HFFc6 (cell line): ENCODE results near the gene TRPM2. TPM values are rescaled to one million over a fixed set of nuclear protein-coding genes. Genes with fewer than 3 reads are reported as not detected.

Source experiments
- DNase-seq: peaks from one replicate; pipeline ENCODE4 v3.0.0-alpha.2; 2018
- H3K27ac Mint-ChIP-seq: 2 replicates; pipeline ENCODE4 v1.8.0; 2020; ENCODE audit warnings: mild to moderate bottlenecking, mixed read lengths
- H3K27me3 Mint-ChIP-seq: 2 replicates; pipeline ENCODE4 v1.8.0; 2021; ENCODE audit warnings: mild to moderate bottlenecking, moderate library complexity, mixed read lengths; ENCODE audit not compliant: insufficient read depth
- H3K36me3 Mint-ChIP-seq: 2 replicates; pipeline ENCODE4 v1.8.0; 2021; ENCODE audit warnings: low read depth, mixed read lengths
- H3K4me1 Mint-ChIP-seq: 2 replicates; pipeline ENCODE4 v1.8.0; 2020; ENCODE audit warnings: low read depth, mixed read lengths
- H3K4me3 Mint-ChIP-seq: 2 replicates; pipeline ENCODE4 v1.8.0; 2020; ENCODE audit warnings: mild to moderate bottlenecking, moderate library complexity, mixed read lengths
- H3K9me3 Mint-ChIP-seq: 2 replicates; pipeline ENCODE4 v1.8.0; 2020; ENCODE audit warnings: mild to moderate bottlenecking, mixed read lengths
- total RNA-seq, 6 experiments: library from RNA; stranded (reverse); fragmentation: NEBNext Ultra II Directional; extraction: Animal tissue kit (Norgen Biotek cat#: 25700); gene quantifications; 2 replicates in 1 of 6; 3 replicates in 5 of 6; pipeline ENCODE4 v1.2.3, GENCODE V29; 2021
- TF ChIP-seq, protein P1 (sequence below): fragments of 200-600 bp; sonication (generic); IDR thresholded peaks from 2 replicates; pipeline ENCODE4 v1.5.0; 2021; ENCODE audit warnings: antibody characterized with exemption, mild to moderate bottlenecking

The TRPM2 gene
- total RNA-seq, 6 experiments from 2014 or later: 0.09 to 0.31 (median 0.20) TPM; not detected in 2

DNA sequence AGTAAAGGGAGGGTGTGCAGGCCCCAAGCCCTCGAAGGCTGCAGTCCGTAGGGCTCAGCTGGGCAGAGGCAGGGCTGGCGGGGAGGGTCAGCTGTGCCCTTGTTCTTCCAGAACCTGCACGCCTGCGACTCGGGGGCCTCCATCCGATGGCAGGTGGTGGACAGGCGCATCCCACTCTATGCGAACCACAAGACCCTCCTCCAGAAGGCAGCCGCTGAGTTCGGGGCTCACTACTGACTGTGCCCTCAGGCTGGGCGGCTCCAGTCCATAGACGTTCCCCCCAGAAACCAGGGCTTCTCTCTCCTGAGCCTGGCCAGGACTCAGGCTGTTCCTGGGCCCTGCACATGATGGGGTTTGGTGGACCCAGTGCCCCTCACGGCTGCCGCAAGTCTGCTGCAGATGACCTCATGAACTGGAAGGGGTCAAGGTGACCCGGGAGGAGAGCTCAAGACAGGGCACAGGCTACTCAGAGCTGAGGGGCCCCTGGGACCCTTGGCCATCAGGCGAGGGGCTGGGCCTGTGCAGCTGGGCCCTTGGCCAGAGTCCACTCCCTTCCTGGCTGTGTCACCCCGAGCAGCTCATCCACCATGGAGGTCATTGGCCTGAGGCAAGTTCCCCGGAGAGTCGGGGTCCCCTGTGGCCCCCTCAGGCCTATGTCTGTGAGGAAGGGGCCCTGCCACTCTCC is 88.3 kb downstream of the TRPM2 start:
- no peak overlapping the region for H3K4me3 Mint-ChIP-seq
- no peak overlapping the region for H3K27ac Mint-ChIP-seq
- no peaks in the 10 kb centered on the region; the same call in 1 of the 2 replicates for H3K36me3 Mint-ChIP-seq
- TF ChIP-seq, protein P1, sequence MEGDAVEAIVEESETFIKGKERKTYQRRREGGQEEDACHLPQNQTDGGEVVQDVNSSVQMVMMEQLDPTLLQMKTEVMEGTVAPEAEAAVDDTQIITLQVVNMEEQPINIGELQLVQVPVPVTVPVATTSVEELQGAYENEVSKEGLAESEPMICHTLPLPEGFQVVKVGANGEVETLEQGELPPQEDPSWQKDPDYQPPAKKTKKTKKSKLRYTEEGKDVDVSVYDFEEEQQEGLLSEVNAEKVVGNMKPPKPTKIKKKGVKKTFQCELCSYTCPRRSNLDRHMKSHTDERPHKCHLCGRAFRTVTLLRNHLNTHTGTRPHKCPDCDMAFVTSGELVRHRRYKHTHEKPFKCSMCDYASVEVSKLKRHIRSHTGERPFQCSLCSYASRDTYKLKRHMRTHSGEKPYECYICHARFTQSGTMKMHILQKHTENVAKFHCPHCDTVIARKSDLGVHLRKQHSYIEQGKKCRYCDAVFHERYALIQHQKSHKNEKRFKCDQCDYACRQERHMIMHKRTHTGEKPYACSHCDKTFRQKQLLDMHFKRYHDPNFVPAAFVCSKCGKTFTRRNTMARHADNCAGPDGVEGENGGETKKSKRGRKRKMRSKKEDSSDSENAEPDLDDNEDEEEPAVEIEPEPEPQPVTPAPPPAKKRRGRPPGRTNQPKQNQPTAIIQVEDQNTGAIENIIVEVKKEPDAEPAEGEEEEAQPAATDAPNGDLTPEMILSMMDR: no peak
- peaks cover 40% of the 10 kb centered on the region for H3K9me3 Mint-ChIP-seq
- DNase-seq: no peak
- H3K27me3 Mint-ChIP-seq: peaks cover 7% of the 10 kb centered on the region
- no peaks in the 10 kb centered on the region for H3K4me1 Mint-ChIP-seq

DNA sequence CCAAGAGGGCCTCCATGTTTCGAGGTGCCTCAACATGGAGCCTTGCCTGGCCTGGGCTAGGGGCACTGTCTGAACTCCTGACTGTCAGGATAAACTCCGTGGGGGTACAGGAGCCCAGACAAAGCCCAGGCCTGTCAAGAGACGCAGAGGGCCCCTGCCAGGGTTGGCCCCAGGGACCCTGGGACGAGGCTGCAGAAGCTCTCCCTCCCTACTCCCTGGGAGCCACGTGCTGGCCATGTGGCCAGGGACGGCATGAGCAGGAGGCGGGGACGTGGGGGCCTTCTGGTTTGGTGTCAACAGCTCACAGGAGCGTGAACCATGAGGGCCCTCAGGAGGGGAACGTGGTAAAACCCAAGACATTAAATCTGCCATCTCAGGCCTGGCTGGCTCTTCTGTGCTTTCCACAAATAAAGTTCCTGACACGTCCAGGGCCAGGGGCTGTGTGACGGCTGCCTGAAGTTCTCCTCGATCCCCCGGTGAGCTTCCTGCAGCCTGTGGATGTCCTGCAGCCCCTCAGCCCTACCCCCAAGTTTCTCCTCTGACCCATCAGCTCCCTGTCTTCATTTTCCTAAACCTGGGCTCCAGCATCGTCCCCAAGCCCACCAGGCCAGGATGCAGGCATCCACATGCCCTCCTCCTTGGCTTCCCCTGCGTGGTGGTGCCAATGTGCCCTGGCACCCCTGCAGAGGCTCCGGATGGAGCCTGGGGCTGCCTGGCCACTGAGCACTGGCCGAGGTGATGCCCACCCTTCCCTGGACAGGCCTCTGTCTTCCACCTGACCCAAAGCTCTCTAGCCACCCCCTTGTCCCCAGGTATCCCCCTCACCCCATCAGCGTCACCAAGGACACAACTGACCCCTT is 89.1 kb downstream of the TRPM2 start:
- H3K27ac Mint-ChIP-seq: no peak overlapping the region
- no peak for DNase-seq
- no peaks in the 10 kb centered on the region for H3K4me1 Mint-ChIP-seq
- no peaks in the 10 kb centered on the region; the same call in 1 of the 2 replicates for H3K36me3 Mint-ChIP-seq
- TF ChIP-seq, protein P1: no peak
- peaks cover 37% of the 10 kb centered on the region for H3K9me3 Mint-ChIP-seq
- peaks cover 9% of the 10 kb centered on the region for H3K27me3 Mint-ChIP-seq
- no peak overlapping the region for H3K4me3 Mint-ChIP-seq

DNA sequence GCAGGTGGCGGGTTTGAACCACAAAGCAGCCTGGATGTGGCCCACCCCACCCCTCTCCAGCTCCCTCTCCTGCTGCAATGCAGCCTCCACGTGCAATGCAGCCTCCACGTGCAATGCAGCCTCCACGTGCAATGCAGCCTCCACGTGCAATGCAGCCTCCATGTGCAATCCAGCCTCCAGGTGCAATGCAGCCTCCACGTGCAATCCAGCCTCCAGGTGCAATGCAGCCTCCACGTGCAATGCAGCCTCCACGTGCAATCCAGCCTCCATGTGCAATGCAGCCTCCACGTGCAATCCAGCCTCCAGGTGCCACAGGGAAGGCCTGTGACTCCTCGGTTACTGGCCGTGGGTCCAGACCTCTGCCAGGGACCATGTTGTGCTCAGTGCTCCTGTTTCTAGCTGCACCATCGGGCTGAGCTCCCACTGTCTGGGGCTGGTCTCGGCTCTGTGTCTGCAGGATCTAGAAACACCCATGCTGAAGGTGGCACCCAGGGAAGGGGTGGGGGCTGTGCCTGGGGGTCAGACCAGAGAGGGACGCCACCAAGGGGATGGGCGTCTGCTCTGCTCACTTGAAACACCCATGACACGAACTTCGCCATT is 90.0 kb downstream of the TRPM2 start:
- no peak overlapping the region for H3K27ac Mint-ChIP-seq
- no peak overlapping the region for H3K4me3 Mint-ChIP-seq
- no peaks in the 10 kb centered on the region for H3K4me1 Mint-ChIP-seq
- DNase-seq: no peak
- H3K9me3 Mint-ChIP-seq: peaks cover 34% of the 10 kb centered on the region
- TF ChIP-seq, protein P1: no peak
- H3K27me3 Mint-ChIP-seq: peaks cover 9% of the 10 kb centered on the region
- H3K36me3 Mint-ChIP-seq: no peaks in the 10 kb centered on the region; the same call in 1 of the 2 replicates

DNA sequence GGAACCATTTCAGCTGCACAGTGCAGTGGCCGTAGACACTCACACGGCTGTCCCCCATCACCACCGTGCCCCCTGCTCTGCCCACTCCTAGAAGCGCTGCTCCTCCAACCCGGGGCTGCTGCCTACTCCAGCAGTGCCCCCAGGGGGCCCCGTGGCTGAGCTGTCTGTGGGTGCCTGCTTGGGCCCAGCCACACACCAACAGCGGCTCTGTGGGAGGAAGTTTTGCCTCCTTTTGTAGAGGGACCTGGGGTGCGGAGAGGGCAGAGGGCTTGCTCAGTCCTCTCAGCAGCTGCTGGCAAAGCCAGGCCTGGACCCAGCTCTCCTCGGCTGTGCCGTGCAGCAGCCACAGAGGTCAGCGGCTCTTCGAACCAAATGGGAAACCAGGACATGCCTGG is 90.5 kb downstream of the TRPM2 start:
- Mint-ChIP-seq H3K4me1 (no peaks in the 10 kb centered on the region), H3K9me3 (peaks cover 34% of the 10 kb centered on the region), H3K4me3 (no peak overlapping the region), H3K36me3 (no peaks in the 10 kb centered on the region; the same call in 1 of the 2 replicates), H3K27ac (no peak overlapping the region), H3K27me3 (peaks cover 11% of the 10 kb centered on the region)
- DNase-seq: no peak
- TF ChIP-seq, protein P1: no peak

DNA sequence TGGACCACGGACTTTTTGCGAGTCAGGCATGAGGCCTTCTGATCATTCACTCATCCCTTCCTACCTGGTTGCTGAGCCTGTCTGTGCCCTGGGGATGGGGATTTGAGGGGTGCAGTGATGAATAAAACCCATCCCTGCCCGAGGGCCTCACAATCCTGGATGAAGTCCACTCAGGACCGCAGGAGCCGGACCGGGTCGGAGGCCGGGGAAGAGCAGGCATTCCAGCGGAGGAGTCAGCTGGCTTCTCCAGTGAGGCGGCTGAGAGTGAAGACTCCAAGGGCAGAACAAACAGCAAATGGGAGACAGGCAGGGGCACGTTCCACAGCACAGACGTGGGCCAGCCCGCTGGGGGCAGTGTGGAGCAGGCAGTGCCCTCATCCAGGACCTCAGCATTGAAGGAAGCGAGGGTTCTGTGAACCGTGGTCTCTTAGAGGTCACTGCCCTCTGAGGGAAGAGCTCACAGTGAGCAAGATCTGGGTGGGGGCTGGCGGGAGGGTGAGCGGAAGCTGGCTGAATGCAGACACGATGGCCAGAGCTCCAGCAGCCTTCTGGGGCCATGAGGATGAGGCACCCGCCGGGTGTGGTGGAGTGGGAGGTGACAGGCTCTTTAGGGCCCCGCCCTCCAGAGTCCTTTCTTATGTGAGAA is 91.0 kb downstream of the TRPM2 start:
- Mint-ChIP-seq H3K27me3 (peaks cover 16% of the 10 kb centered on the region), H3K4me3 (no peak overlapping the region), H3K9me3 (peaks cover 31% of the 10 kb centered on the region), H3K4me1 (no peaks in the 10 kb centered on the region), H3K27ac (no peak overlapping the region), H3K36me3 (no peaks in the 10 kb centered on the region; the same call in 1 of the 2 replicates)
- TF ChIP-seq, protein P1: peak; percentile 26
- DNase-seq: no peak
